ENCODE measurements around the gene SLC2A2. TPM values are rescaled to one million over a fixed set of nuclear protein-coding genes. Genes with fewer than 3 reads are reported as not detected.

The SLC2A2 gene
- total RNA-seq (1 to 10 TPM in 4 of 6 donors, under 1 TPM in 2; 0.59 to 4.3 (median 2.7) TPM), polyA plus RNA-seq (1 to 10 TPM; 1.8 to 5.9 TPM)

GRCh38 chr3:171026597-171027293 is at the start of gene SLC2A2:
TSS of gene SLC2A2 (minus strand) at chr3:171026720. CDS start at chr3:171026670, 50 bp downstream.
- FAIRE-seq (no peak), ATAC-seq (peak; percentile 46 to 69 (median 62)), DNase-seq (no peak)
- no peak for TF ChIP-seq CTCF (IDR thresholded peaks at IDR 0.05)
- Histone ChIP-seq H3K4me3 (no peak within 1 kb of the TSS), H3K27ac (peak within 1 kb of the TSS in 1 of 4 donors; percentile 18), H3K27me3 (no peaks in the 10 kb centered on the region), H3K9me3 (no peaks in the 10 kb centered on the region), H3K4me1 (no peaks in the 10 kb centered on the region), H3K36me3 (no peaks in the 10 kb centered on the region)
- WGBS, 2 donors: 51 to 59% methylated on average over 4 of the region's 4 CpGs
- intact Hi-C loops (cut with DNase I): no loop called here

- ATAC-seq: no peak
Measured at GRCh38 chr3:171072432-171072831, 45.9 kb upstream of the SLC2A2 start.

DNA sequence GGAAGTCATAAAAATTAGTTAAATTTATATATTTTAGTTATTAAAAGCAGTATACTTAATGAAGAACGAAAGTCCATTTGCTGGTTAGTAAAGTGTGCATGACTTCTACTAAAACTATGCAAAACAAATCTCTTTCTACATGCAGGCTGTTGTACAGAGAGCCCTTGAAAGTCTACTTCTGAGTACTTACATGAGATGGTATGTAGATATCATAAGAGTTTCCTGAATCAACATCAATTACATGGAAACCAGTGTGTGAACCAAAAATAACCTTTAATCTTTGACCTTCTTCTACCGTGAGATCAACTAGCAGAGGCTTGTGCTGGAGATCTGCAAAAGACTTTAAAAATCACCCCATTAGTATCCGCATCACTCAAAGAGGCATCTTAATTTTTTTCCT is 42.1 kb upstream of the SLC2A2 start:
- intact Hi-C loops (cut with DNase I): no loop called here
- Histone ChIP-seq H3K4me3 (no peak overlapping the region), H3K27me3 (no peaks in the 10 kb centered on the region), H3K9me3 (no peaks in the 10 kb centered on the region), H3K27ac (no peak overlapping the region), H3K4me1 (no peaks in the 10 kb centered on the region), H3K36me3 (no peaks in the 10 kb centered on the region)
- ATAC-seq (no peak), DNase-seq (no peak), FAIRE-seq (no peak)
- 75 to 84% methylated on average over 3 of the region's 3 CpGs for WGBS, 2 donors
- TF ChIP-seq CTCF (IDR thresholded peaks at IDR 0.05): no peak

More at GRCh38 chr3:171072432-171072831, 45.9 kb upstream of the SLC2A2 start:
- no peak for TF ChIP-seq CTCF (IDR thresholded peaks at IDR 0.05)
- no peak for DNase-seq
- Histone ChIP-seq H3K4me3 (no peak overlapping the region), H3K9me3 (no peaks in the 10 kb centered on the region), H3K27ac (no peak overlapping the region), H3K27me3 (no peaks in the 10 kb centered on the region), H3K4me1 (no peaks in the 10 kb centered on the region), H3K36me3 (no peaks in the 10 kb centered on the region)
- intact Hi-C loops (cut with DNase I): no loop called here
- FAIRE-seq: no peak

GRCh38 chr3:171066206-171066605 is 39.7 kb upstream of the SLC2A2 start:
- no peak for TF ChIP-seq CTCF (IDR thresholded peaks at IDR 0.05)

GRCh38 chr3:171065732-171066131 is 39.2 kb upstream of the SLC2A2 start:
- no peak for TF ChIP-seq CTCF (IDR thresholded peaks at IDR 0.05)
- FAIRE-seq (no peak), DNase-seq (no peak), ATAC-seq (no peak)
- H3K9me3 ChIP-seq: no peaks in the 10 kb centered on the region
- no peaks in the 10 kb centered on the region for H3K4me1 ChIP-seq
- no peak overlapping the region for H3K27ac ChIP-seq
- H3K36me3 ChIP-seq: no peaks in the 10 kb centered on the region
- no peak overlapping the region for H3K4me3 ChIP-seq
- intact Hi-C loops (cut with DNase I): no loop called here
- WGBS, 2 donors: 87 to 91% methylated on average over 1 of the region's 1 CpG
- no peaks in the 10 kb centered on the region for H3K27me3 ChIP-seq

More at GRCh38 chr3:171066206-171066605, 39.7 kb upstream of the SLC2A2 start:
- no peak for ATAC-seq
- Histone ChIP-seq H3K36me3 (no peaks in the 10 kb centered on the region), H3K4me1 (no peaks in the 10 kb centered on the region), H3K4me3 (no peak overlapping the region), H3K27me3 (no peaks in the 10 kb centered on the region), H3K9me3 (no peaks in the 10 kb centered on the region), H3K27ac (no peak overlapping the region)
- no peak for DNase-seq
- WGBS, 2 donors: 83 to 92% methylated on average over 6 of the region's 6 CpGs
- intact Hi-C loops (cut with DNase I): no loop called here
- FAIRE-seq: no peak

All from pancreas (tissue), 10 donors.